KOPT-K1 (cell line): Measurements from ENCODE around the gene KIF7.

ENCODE experiments used
- H3K27ac ChIP-seq: fragments of 200-600 bp; sonication (generic); 2 replicates; pipeline ENCODE4 v1.5.1; 2016; ENCODE audit warnings: antibody characterized with exemption, mild to moderate bottlenecking, low read depth, low read length; ENCODE audit not compliant: poor library complexity, severe bottlenecking
- H3K36me3 ChIP-seq: fragments of 200-600 bp; sonication (generic); 2 replicates; pipeline ENCODE4 v1.5.1; 2017; ENCODE audit warnings: antibody characterized with exemption, mild to moderate bottlenecking, low read length, moderate library complexity; ENCODE audit not compliant: insufficient read depth
- H3K9me3 ChIP-seq: fragments of 200-600 bp; sonication (generic); 2 replicates; pipeline ENCODE4 v1.5.1; 2017; ENCODE audit warnings: antibody characterized with exemption, low read length, mild to moderate bottlenecking; ENCODE audit not compliant: insufficient read depth, poor library complexity, severe bottlenecking

Gene KIF7

DNA sequence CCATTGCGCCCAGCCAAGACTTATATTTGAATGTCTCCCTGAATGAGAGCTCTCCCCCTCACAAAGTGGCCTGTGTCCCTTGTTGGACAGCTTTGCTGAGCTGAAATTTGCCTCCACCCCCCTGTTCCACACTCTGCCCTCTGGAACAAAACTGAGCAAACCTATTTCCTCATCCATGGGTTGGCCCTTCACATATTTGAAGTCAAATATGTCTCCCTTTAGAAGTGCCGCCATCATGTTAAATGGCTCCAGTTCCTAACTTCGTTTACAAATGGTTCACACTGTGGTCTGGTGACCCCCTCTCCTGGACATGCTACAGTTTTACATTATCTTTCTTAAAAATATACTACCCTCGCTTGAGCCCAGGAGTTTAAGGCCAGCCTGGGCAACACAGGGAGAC, 19.3 kb upstream of the KIF7 start:
- Histone ChIP-seq H3K36me3 (no peaks in the 10 kb centered on the region), H3K9me3 (no peaks in the 10 kb centered on the region), H3K27ac (no peak overlapping the region)

- Histone ChIP-seq H3K36me3 (no peaks in the 10 kb centered on the region), H3K27ac (no peak overlapping the region), H3K9me3 (no peaks in the 10 kb centered on the region)
Observed at GRCh38 chr15:89673165-89673512, 17.9 kb upstream of the KIF7 start.

GRCh38 chr15:89672221-89673164, 17.2 kb upstream of the KIF7 start:
- Histone ChIP-seq H3K27ac (no peak overlapping the region), H3K9me3 (no peaks in the 10 kb centered on the region), H3K36me3 (no peaks in the 10 kb centered on the region)

- Histone ChIP-seq H3K36me3 (no peaks in the 10 kb centered on the region), H3K27ac (no peak overlapping the region), H3K9me3 (no peaks in the 10 kb centered on the region)
Observed at GRCh38 chr15:89671687-89672086, 16.4 kb upstream of the KIF7 start.

GRCh38 chr15:89670971-89671560, 15.8 kb upstream of the KIF7 start:
- Histone ChIP-seq H3K9me3 (no peaks in the 10 kb centered on the region), H3K27ac (no peak overlapping the region), H3K36me3 (no peaks in the 10 kb centered on the region)

- no peaks in the 10 kb centered on the region for H3K9me3 ChIP-seq
- H3K36me3 ChIP-seq: no peaks in the 10 kb centered on the region
- no peak overlapping the region for H3K27ac ChIP-seq
Observed at GRCh38 chr15:89669941-89670340, 14.7 kb upstream of the KIF7 start.

GRCh38 chr15:89669309-89669865, 14.1 kb upstream of the KIF7 start:
- no peak overlapping the region for H3K27ac ChIP-seq
- H3K9me3 ChIP-seq: no peaks in the 10 kb centered on the region
- no peaks in the 10 kb centered on the region for H3K36me3 ChIP-seq

DNA sequence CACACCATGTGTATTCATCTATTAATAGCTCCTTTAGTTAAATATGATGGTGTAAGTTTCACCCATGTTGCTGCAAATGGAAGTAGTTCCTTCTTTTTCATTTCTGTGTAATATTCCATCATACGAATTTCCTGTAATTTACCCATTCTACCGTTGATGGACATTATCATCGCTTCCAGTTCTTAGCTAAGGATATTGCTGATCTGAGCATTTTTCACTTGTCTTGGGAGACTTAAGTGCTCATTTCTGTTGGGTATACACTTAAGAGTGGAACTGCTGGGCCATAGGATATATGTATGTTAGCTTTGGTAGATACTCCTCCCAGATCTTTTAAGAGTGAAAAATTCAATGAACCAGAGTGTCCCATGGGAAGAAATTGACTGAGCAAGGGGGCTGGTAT, 12.9 kb upstream of the KIF7 start:
- no peak overlapping the region for H3K27ac ChIP-seq
- H3K9me3 ChIP-seq: no peaks in the 10 kb centered on the region
- H3K36me3 ChIP-seq: no peaks in the 10 kb centered on the region

DNA sequence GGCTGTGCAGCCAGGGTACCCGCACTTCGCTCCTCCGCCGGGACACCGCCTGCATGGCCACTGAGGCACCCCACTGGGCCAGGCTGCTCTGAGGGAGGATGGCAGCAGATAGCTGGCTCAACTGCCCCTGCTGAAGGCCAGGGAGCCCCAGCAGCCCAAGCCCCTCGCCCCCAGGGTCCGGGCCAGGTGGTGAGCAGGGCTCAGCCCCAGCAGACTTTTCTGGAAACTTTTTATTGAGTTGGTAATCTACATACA, 12.4 kb upstream of the KIF7 start:
- Histone ChIP-seq H3K27ac (no peak overlapping the region), H3K36me3 (no peaks in the 10 kb centered on the region)

DNA sequence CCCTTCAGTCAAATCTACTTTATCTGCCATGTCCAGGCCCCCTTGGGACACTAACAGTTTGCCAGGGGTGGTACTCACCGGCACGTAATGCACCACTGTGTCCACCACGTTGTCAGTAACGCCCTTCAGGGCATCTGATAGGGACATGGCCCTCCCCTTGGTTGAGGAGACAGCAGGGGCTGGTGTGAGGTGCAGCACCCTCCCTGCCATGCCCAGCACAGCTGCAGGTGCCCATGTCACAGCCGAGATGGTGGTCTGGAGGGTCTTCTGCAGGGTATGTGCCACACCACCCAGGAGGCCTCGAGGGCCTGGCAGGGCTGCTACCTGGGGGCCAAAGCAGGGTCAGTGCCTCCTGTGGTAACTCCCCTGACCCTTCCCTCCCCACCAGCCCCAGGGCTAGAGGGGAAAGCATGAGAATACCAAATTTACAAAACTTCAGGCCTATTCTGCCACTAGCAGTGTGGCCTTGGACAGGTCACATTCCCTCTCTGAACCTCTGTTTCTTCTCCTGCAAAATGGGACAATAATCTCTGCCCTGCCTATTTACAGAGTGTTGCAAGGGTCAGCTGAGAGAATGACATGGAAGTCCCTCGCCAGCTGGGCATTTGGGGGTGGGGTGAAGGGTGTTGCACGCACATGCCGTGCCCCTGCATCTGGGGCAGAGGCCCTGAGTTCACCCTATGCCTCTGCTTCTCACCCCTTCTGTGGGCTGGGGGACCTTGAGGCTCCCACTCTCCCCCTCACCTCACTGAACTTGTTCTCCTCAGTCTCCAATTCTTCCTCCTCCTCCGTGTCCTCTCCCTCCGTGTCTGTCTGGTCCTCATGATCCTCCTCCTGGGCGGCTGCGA, 11.8 kb upstream of the KIF7 start:
- no peak overlapping the region for H3K27ac ChIP-seq
- no peaks in the 10 kb centered on the region for H3K36me3 ChIP-seq
- no peaks in the 10 kb centered on the region for H3K9me3 ChIP-seq

More for the DNA sequence above, 12.4 kb upstream of the KIF7 start:
- no peaks in the 10 kb centered on the region for H3K9me3 ChIP-seq

- H3K9me3 ChIP-seq: no peaks in the 10 kb centered on the region
- no peaks in the 10 kb centered on the region for H3K36me3 ChIP-seq
- no peak overlapping the region for H3K27ac ChIP-seq
Observed at GRCh38 chr15:89666184-89666857, 11.1 kb upstream of the KIF7 start.

GRCh38 chr15:89665449-89666181, 10.3 kb upstream of the KIF7 start:
- no peaks in the 10 kb centered on the region for H3K36me3 ChIP-seq
- no peak overlapping the region for H3K27ac ChIP-seq
- no peaks in the 10 kb centered on the region for H3K9me3 ChIP-seq

GRCh38 chr15:89664441-89665350, 9.4 kb upstream of the KIF7 start:
- Histone ChIP-seq H3K9me3 (no peaks in the 10 kb centered on the region), H3K36me3 (no peaks in the 10 kb centered on the region), H3K27ac (no peak overlapping the region)
